ENCODE data around the gene LINGO3. TPM values are rescaled to one million over a fixed set of nuclear protein-coding genes. Genes with fewer than 3 reads are reported as not detected.
A peak's percentile ranks its signal among the peaks of the same experiment; 100 is the strongest.

Gene LINGO3
- total and polyA plus RNA-seq, 12 donors = 0.11 TPM; not detected in 11

GRCh38 chr19:2266183-2266993, 41.6 kb downstream of the LINGO3 start:
- no peaks in the 10 kb centered on the region for H3K9me3 ChIP-seq (replicated peaks in 1 of 3)
- H3K36me3 ChIP-seq (replicated peaks in 1 of 2) = peaks cover 0 to under 1% of the 10 kb centered on the region in 2 donors
- TF ChIP-seq POLR2A (IDR thresholded peaks at IDR 0.05) = no peak
- TF ChIP-seq, protein P1, sequence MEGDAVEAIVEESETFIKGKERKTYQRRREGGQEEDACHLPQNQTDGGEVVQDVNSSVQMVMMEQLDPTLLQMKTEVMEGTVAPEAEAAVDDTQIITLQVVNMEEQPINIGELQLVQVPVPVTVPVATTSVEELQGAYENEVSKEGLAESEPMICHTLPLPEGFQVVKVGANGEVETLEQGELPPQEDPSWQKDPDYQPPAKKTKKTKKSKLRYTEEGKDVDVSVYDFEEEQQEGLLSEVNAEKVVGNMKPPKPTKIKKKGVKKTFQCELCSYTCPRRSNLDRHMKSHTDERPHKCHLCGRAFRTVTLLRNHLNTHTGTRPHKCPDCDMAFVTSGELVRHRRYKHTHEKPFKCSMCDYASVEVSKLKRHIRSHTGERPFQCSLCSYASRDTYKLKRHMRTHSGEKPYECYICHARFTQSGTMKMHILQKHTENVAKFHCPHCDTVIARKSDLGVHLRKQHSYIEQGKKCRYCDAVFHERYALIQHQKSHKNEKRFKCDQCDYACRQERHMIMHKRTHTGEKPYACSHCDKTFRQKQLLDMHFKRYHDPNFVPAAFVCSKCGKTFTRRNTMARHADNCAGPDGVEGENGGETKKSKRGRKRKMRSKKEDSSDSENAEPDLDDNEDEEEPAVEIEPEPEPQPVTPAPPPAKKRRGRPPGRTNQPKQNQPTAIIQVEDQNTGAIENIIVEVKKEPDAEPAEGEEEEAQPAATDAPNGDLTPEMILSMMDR (IDR thresholded peaks at IDR 0.05) = no peak
- H3K27me3 ChIP-seq = no peaks in the 10 kb centered on the region
- no peak overlapping the region for H3K4me3 ChIP-seq
- DNase-seq = peak; percentile 81 to 88 (median 86)
- H3K27ac ChIP-seq = peak overlapping the region in 2 of 5 donors; percentile 34 to 63
- intact Hi-C loops (cut with DNase I) = no loop called here
- 40 to 53% (median 42%) methylated on average over 14 to 18 of the region's 18 CpGs for WGBS, 4 donors
- peaks cover 4 to 20% of the 10 kb centered on the region in 2 donors for H3K4me1 ChIP-seq (replicated peaks in 1 of 2)

GRCh38 chr19:2261438-2262172, 46.3 kb downstream of the LINGO3 start:
- peak in 4 of 7 donors; percentile 50 to 67 (median 60) for DNase-seq
- 0 to 67% (median 58%) methylated on average over 2 to 7 of the region's 7 CpGs for WGBS, 4 donors
- H3K36me3 ChIP-seq (replicated peaks in 1 of 2) = no peaks in the 10 kb centered on the region
- intact Hi-C loops (cut with DNase I) = no loop called here
- peaks cover 0 to 4% of the 10 kb centered on the region in 2 donors for H3K4me1 ChIP-seq (replicated peaks in 1 of 2)
- TF ChIP-seq, protein P1 (IDR thresholded peaks at IDR 0.05) = peak; percentile 29 to 64 (median 50)
- TF ChIP-seq POLR2A (IDR thresholded peaks at IDR 0.05) = no peak
- H3K27me3 ChIP-seq = no peaks in the 10 kb centered on the region
- no peak overlapping the region for H3K4me3 ChIP-seq
- H3K27ac ChIP-seq = no peak overlapping the region
- no peaks in the 10 kb centered on the region for H3K9me3 ChIP-seq (replicated peaks in 1 of 3)

DNA sequence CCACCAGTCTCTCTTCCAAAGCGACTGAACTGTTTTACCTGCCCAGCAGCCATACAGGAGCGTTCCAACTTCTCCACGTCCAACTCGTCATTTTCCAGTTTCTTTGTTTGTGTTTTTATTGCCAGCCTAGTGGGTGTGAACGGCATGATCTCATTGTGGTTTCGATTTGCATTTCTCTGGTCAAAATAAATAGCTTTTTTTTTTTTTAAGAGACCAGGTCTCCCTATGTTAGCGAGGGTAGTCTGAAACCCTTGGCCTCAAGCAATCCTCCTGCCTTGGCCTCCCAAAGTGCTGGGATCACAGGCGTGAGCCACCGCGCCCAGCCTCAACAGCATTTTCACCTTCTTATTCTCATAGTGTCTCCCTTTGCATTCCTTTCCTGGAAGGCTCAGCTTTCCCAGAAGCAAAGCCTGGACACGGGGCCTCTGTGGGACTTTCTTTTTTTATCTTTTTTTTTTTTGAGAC, 47.6 kb downstream of the LINGO3 start:
- H3K9me3 ChIP-seq (replicated peaks in 1 of 3) = no peaks in the 10 kb centered on the region
- no peaks in the 10 kb centered on the region for H3K4me1 ChIP-seq (replicated peaks in 1 of 2)
- no peaks in the 10 kb centered on the region for H3K36me3 ChIP-seq (replicated peaks in 1 of 2)
- TF ChIP-seq, protein P1 (IDR thresholded peaks at IDR 0.05) = no peak
- no peak for TF ChIP-seq POLR2A (IDR thresholded peaks at IDR 0.05)
- no peaks in the 10 kb centered on the region for H3K27me3 ChIP-seq
- DNase-seq = no peak
- intact Hi-C loops (cut with DNase I) = no loop called here
- H3K27ac ChIP-seq = no peak overlapping the region
- H3K4me3 ChIP-seq = no peak overlapping the region
- WGBS, 4 donors = 79 to 89% (median 84%) methylated on average over 11 of the region's 11 CpGs

- no peaks in the 10 kb centered on the region for H3K27me3 ChIP-seq
- DNase-seq = no peak
- no peaks in the 10 kb centered on the region for H3K9me3 ChIP-seq (replicated peaks in 1 of 3)
- TF ChIP-seq POLR2A (IDR thresholded peaks at IDR 0.05) = no peak
- TF ChIP-seq, protein P1 (IDR thresholded peaks at IDR 0.05) = no peak
- no peak overlapping the region for H3K27ac ChIP-seq
- H3K4me3 ChIP-seq = no peak overlapping the region
- H3K36me3 ChIP-seq (replicated peaks in 1 of 2) = no peaks in the 10 kb centered on the region
- WGBS, 4 donors = 87 to 95% (median 91%) methylated on average over 5 of the region's 5 CpGs
- intact Hi-C loops (cut with DNase I) = no loop called here
- H3K4me1 ChIP-seq (replicated peaks in 1 of 2) = no peaks in the 10 kb centered on the region
These were observed 48.6 kb downstream of the LINGO3 start for GRCh38 chr19:2259336-2259735.
